ENCODE data around the gene PPP1R15B.

GRCh38 chr1:204414016-204414415 is 2.4 kb upstream of the PPP1R15B start:
- TF ChIP-seq POLR2AphosphoS5 (IDR thresholded peaks at IDR 0.05) = no peak
- TF ChIP-seq, protein P1, sequence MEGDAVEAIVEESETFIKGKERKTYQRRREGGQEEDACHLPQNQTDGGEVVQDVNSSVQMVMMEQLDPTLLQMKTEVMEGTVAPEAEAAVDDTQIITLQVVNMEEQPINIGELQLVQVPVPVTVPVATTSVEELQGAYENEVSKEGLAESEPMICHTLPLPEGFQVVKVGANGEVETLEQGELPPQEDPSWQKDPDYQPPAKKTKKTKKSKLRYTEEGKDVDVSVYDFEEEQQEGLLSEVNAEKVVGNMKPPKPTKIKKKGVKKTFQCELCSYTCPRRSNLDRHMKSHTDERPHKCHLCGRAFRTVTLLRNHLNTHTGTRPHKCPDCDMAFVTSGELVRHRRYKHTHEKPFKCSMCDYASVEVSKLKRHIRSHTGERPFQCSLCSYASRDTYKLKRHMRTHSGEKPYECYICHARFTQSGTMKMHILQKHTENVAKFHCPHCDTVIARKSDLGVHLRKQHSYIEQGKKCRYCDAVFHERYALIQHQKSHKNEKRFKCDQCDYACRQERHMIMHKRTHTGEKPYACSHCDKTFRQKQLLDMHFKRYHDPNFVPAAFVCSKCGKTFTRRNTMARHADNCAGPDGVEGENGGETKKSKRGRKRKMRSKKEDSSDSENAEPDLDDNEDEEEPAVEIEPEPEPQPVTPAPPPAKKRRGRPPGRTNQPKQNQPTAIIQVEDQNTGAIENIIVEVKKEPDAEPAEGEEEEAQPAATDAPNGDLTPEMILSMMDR (IDR thresholded peaks at IDR 0.05) = no peak
- no peak for TF ChIP-seq EP300 (IDR thresholded peaks at IDR 0.05)
- TF ChIP-seq POLR2A (IDR thresholded peaks at IDR 0.05) = no peak

Measured in gastroesophageal sphincter (tissue), 3 donors.